OCI-LY7 (cell line): ENCODE results near the gene NUP58. TPM values are rescaled to one million over a fixed set of nuclear protein-coding genes. Genes with fewer than 3 reads are reported as not detected.

Source experiments
- BruUV-seq: library from RNA; stranded (reverse); fragments of 400-500 nt; replicated peaks from 2 replicates; lab custom pipeline; 2021; lab: Mats Ljungman, UMichigan
- CTCF ChIA-PET: fragments of 300-600 bp; sonication (Branson Sonifier 250); formaldehyde crosslinking; loops from one replicate; lab custom pipeline; 2022; ENCODE audit warnings: antibody characterized with exemption; ENCODE audit not compliant: unreplicated experiment; lab: Charles Lee
- POLR2A ChIA-PET: fragments of 300-600 bp; sonication (Branson Sonifier 250); formaldehyde crosslinking; loops from one replicate; lab custom pipeline; 2022; ENCODE audit warnings: antibody characterized with exemption; lab: Charles Lee
- DNase-seq: peaks from one replicate; pipeline ENCODE4 v3.0.0-alpha.2; 2015; ENCODE audit warnings: low spot score
- H2AFZ ChIP-seq: fragments of 200-600 bp; sonication (generic), shearing (Covaris generic); 2 replicates; pipeline ENCODE4 v1.6.1; 2014; ENCODE audit warnings: mild to moderate bottlenecking, antibody characterized with exemption, low read length, moderate library complexity
- H3K27ac ChIP-seq: fragments of 200-600 bp; sonication (generic); 2 replicates; pipeline ENCODE4 v1.5.1; 2014; ENCODE audit warnings: mixed run types, low read depth, mild to moderate bottlenecking, moderate library complexity, low read length, inconsistent platforms; ENCODE audit not compliant: poor library complexity, severe bottlenecking
- H3K36me3 ChIP-seq: fragments of 200-600 bp; sonication (generic); 2 replicates; pipeline ENCODE4 v1.6.1; 2014; ENCODE audit warnings: mild to moderate bottlenecking, antibody characterized with exemption, low read length, moderate library complexity, mixed read lengths; ENCODE audit not compliant: insufficient read depth
- H3K4me1 ChIP-seq: fragments of 200-600 bp; sonication (generic); 2 replicates; pipeline ENCODE4 v1.5.1; 2014; ENCODE audit warnings: mild to moderate bottlenecking, low read length; ENCODE audit not compliant: insufficient read depth, poor library complexity, severe bottlenecking
- H3K4me2 ChIP-seq: fragments of 200-600 bp; sonication (generic); 2 replicates; pipeline ENCODE4 v1.6.1; 2014; ENCODE audit warnings: mild to moderate bottlenecking, low read length
- H3K4me3 ChIP-seq: fragments of 200-600 bp; sonication (generic); 2 replicates; pipeline ENCODE4 v1.5.1; 2014; ENCODE audit warnings: mild to moderate bottlenecking, low read depth, low read length; ENCODE audit not compliant: poor library complexity, severe bottlenecking
- H3K79me2 ChIP-seq: fragments of 200-600 bp; sonication (generic); 2 replicates; pipeline ENCODE4 v1.6.1; 2016; ENCODE audit warnings: low read depth, mild to moderate bottlenecking, low read length, moderate library complexity, mixed read lengths; ENCODE audit not compliant: insufficient read depth
- H3K9me2 ChIP-seq: fragments of 200-600 bp; sonication (generic); 2 replicates; pipeline ENCODE4 v1.6.1; 2016; ENCODE audit warnings: mild to moderate bottlenecking, low read length, mixed read lengths; ENCODE audit not compliant: insufficient read depth
- H3K9me3 ChIP-seq: fragments of 200-600 bp; sonication (generic); 2 replicates; pipeline ENCODE4 v1.6.1; 2014; ENCODE audit warnings: mild to moderate bottlenecking, mixed run types, low read length, mixed read lengths
- H4K20me1 ChIP-seq: fragments of 200-600 bp; sonication (generic); 2 replicates; pipeline ENCODE4 v1.6.1; 2014; ENCODE audit warnings: mild to moderate bottlenecking, antibody characterized with exemption, low read length, moderate library complexity, mixed read lengths; ENCODE audit not compliant: insufficient read depth
- EZH2phosphoT487 ChIP-seq: fragments of 200-600 bp; sonication (generic); IDR thresholded peaks from 2 replicates; pipeline ENCODE4 v1.6.1; 2018; ENCODE audit warnings: low read depth, borderline replicate concordance, mild to moderate bottlenecking, mixed run types, antibody characterized with exemption, low read length, moderate library complexity, mixed read lengths
- intact Hi-C: fragments of 100-400 bp; cut with micrococcal nuclease; formaldehyde crosslinking; loops from one replicate; pipeline ENCODE4 v1.10.0; 2022; ENCODE audit not compliant: unreplicated experiment
- total RNA-seq, 2 experiments: library from RNA; depleted of rRNA in 1 of 2; stranded (reverse); fragments of >200 nt in 1 of 2; shearing (Covaris generic) in 1 of 2; gene quantifications; 2 replicates each; pipeline ENCODE4 v1.2.3, GENCODE V29; 2014 to 2022
- TF ChIP-seq, protein P1 (sequence below): fragments of 200-600 bp; sonication (generic); conservative IDR thresholded peaks from 2 replicates; pipeline ENCODE4 v1.5.1; 2014; ENCODE audit warnings: mild to moderate bottlenecking, antibody characterized with exemption, low read length, moderate library complexity, mixed read lengths

NUP58 gene
- total RNA-seq, 2 experiments from 2014 or later, result 82.7 to 127 TPM

- peaks cover 12% of the 10 kb centered on the region; the same call in 1 of the 2 replicates for H4K20me1 ChIP-seq
Measured at GRCh38 chr13:25286969-25287961, 14.2 kb upstream of the NUP58 start, which contains the start of gene MTMR6. Gene MTMR6, minus strand, starts transcription at chr13:25287488. Its CDS starts 241 bp downstream, at chr13:25287247.

GRCh38 chr13:25288966-25289365, 12.5 kb upstream of the NUP58 start:
- peak overlapping the region; percentile 85 for H2AFZ ChIP-seq
- CTCF ChIA-PET, result no interaction called here

More at GRCh38 chr13:25286969-25287961, 14.2 kb upstream of the NUP58 start, which contains the start of gene MTMR6:
- peaks cover 43% of the 10 kb centered on the region for H3K79me2 ChIP-seq
- peak within 1 kb of the TSS; percentile 89 for H3K4me2 ChIP-seq
- peaks cover 39% of the 10 kb centered on the region for H3K4me1 ChIP-seq
- TSS peak; percentile 93 for BruUV-seq
- no peaks in the 10 kb centered on the region for H3K9me3 ChIP-seq
- H3K9me2 ChIP-seq, result no peaks in the 10 kb centered on the region
- DNase-seq, result peak; percentile 97
- CTCF ChIA-PET, result interaction anchor here (0.6 to 1.1 kb wide), 2 partner anchors 12 to 64 kb away, joined by 3 to 4 read pairs; no protein-coding TSS in a partner anchor
- TF ChIP-seq, protein P1, sequence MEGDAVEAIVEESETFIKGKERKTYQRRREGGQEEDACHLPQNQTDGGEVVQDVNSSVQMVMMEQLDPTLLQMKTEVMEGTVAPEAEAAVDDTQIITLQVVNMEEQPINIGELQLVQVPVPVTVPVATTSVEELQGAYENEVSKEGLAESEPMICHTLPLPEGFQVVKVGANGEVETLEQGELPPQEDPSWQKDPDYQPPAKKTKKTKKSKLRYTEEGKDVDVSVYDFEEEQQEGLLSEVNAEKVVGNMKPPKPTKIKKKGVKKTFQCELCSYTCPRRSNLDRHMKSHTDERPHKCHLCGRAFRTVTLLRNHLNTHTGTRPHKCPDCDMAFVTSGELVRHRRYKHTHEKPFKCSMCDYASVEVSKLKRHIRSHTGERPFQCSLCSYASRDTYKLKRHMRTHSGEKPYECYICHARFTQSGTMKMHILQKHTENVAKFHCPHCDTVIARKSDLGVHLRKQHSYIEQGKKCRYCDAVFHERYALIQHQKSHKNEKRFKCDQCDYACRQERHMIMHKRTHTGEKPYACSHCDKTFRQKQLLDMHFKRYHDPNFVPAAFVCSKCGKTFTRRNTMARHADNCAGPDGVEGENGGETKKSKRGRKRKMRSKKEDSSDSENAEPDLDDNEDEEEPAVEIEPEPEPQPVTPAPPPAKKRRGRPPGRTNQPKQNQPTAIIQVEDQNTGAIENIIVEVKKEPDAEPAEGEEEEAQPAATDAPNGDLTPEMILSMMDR, result peak; percentile 93
- TF ChIP-seq EZH2phosphoT487, result no peak
- POLR2A ChIA-PET, result interaction anchor here (0.6 to 2.0 kb wide), 7 partner anchors 9 to 678 kb away, joined by 3 to 8 read pairs (median 3); partner anchors contain the start of gene NUP58
- peak within 1 kb of the TSS; percentile 99 for H2AFZ ChIP-seq
- peak within 1 kb of the TSS; percentile 97 for H3K4me3 ChIP-seq
- H3K36me3 ChIP-seq, result peaks cover 12% of the 10 kb centered on the region
- intact Hi-C loops, result loop anchor here (1.0 to 10.0 kb wide), 2 partner anchors 14 to 1888 kb away; partner anchors contain the start of genes NUP58 and USP12
- H3K27ac ChIP-seq, result peak within 1 kb of the TSS; percentile 92

More at GRCh38 chr13:25288966-25289365, 12.5 kb upstream of the NUP58 start:
- TF ChIP-seq EZH2phosphoT487, result no peak
- TF ChIP-seq, protein P1, result no peak
- no TSS peak for BruUV-seq
- POLR2A ChIA-PET, result no interaction called here
- Histone ChIP-seq H3K4me1 (peaks cover 42% of the 10 kb centered on the region), H3K36me3 (no peaks in the 10 kb centered on the region), H3K9me3 (no peaks in the 10 kb centered on the region), H3K4me3 (no peak overlapping the region), H3K27ac (no peak overlapping the region), H3K79me2 (peaks cover 30% of the 10 kb centered on the region), H3K9me2 (no peaks in the 10 kb centered on the region), H4K20me1 (peaks cover 12% of the 10 kb centered on the region; the same call in 1 of the 2 replicates), H3K4me2 (peak overlapping the region; percentile 34)
- intact Hi-C loops, result loop anchor here (10.0 kb wide), 1 partner anchor 1886 kb away; the partner anchor contains the start of gene USP12
- DNase-seq, result no peak
